Small intestine (tissue), 7 donors: ENCODE data around the gene CNTNAP3. TPM values are rescaled to one million over a fixed set of nuclear protein-coding genes. Genes with fewer than 3 reads are reported as not detected.
"Not testable (repeated sequence)": the region's sequence is repeated elsewhere in the genome, so short reads cannot be mapped to it uniquely, and the experiment has no call there.

ENCODE experiments used
- DNase-seq, 2 donors: peaks; one replicate each; pipeline versions ENCODE4 v3.0.0 to v3.0.0-alpha.2; 2013
- FAIRE-seq: peaks from 2 replicates; lab custom pipeline; 2012; peaks lifted over from hg19 to GRCh38; lab: Jason Lieb, UNC
- H3K27ac ChIP-seq, 3 donors: one replicate each; pipeline ENCODE4 v1.5.1; 2013; ENCODE audit warnings: low read length in 2 of 3, mild to moderate bottlenecking in 2 of 3, control low read depth in 1 of 3, inconsistent platforms in 1 of 3, low read depth in 1 of 3, moderate library complexity in 1 of 3
- H3K27me3 ChIP-seq, 3 donors: one replicate each; pipeline ENCODE4 v1.6.1; 2013; ENCODE audit warnings: low read length in 3 of 3, inconsistent platforms in 1 of 3; ENCODE audit not compliant: control insufficient read depth in 3 of 3, insufficient read depth in 3 of 3
- H3K36me3 ChIP-seq, 3 donors: one replicate each; pipeline ENCODE4 v1.6.1; 2013; ENCODE audit warnings: low read length in 3 of 3, inconsistent platforms in 1 of 3, low read depth in 1 of 3, mild to moderate bottlenecking in 1 of 3, moderate library complexity in 1 of 3; ENCODE audit not compliant: control insufficient read depth in 3 of 3, insufficient read depth in 2 of 3
- H3K4me1 ChIP-seq, 3 donors: one replicate each; pipeline ENCODE4 v1.6.1; 2013; ENCODE audit warnings: low read length in 2 of 3, inconsistent platforms in 1 of 3, low read depth in 1 of 3, mild to moderate bottlenecking in 1 of 3, moderate library complexity in 1 of 3; ENCODE audit not compliant: control insufficient read depth in 3 of 3, insufficient read depth in 2 of 3
- H3K4me3 ChIP-seq, 3 donors: one replicate each; pipeline ENCODE4 v1.5.1; 2013; ENCODE audit warnings: low read length in 3 of 3, control low read depth in 1 of 3, inconsistent platforms in 1 of 3, low read depth in 1 of 3, mild to moderate bottlenecking in 1 of 3, moderate library complexity in 1 of 3
- H3K9me3 ChIP-seq, 2 donors: one replicate each; pipeline ENCODE4 v1.6.1; 2013; ENCODE audit warnings: low read depth in 1 of 2, low read length in 1 of 2; ENCODE audit not compliant: control insufficient read depth in 2 of 2, insufficient read depth in 1 of 2
- WGBS, 3 donors: extraction: QIAGEN DNeasy Blood & Tissue Kit; methylation state at CpG; one replicate each; pipeline ENCODE4 v1.1.7; 2013; 5-methylcytosine and 5-hydroxymethylcytosine counted together
- polyA plus RNA-seq, 4 donors: library from polyadenylated mRNA; stranded (reverse) in 3 of 4; unstranded in 1 of 4; fragments of 200-250 nt in 3 of 4; fragments of 120-200 nt in 1 of 4; gene quantifications; one replicate each; pipeline versions ENCODE4 v1.2.1 to v1.2.3, GENCODE V29; 2013
- donor health status: healthy with polysubstance abuse.
- donor health status: control.
- donor health status: control.
- donor health status: Bipolar disorder and iron deficiency.
- donor health status: healthy.

CNTNAP3 gene
- polyA plus RNA-seq, 4 donors = 0.86 to 1.6 TPM; not detected in 2

DNA sequence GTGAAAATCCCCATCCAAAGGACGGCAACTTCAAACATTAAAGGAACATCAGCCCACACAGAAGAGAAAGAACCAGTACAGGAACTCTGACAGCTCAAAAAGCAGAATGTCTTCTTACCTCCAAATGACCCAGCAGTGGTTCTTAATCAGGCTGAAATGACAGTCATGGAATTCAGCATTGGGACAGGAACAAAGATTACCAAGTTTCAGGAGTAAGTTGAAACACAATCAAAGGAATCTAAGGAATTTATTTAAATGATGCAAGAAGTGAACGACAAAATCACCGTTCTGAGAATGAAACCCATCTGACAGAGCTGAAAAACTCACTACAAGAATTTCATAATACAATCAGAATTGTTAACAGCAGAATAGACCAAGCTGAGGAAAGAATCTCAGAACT is 241.1 kb downstream of the CNTNAP3 start:
- H3K36me3 ChIP-seq, H3K4me1 ChIP-seq, H3K9me3 ChIP-seq, DNase-seq, H3K27me3 ChIP-seq, H3K4me3 ChIP-seq, H3K27ac ChIP-seq, FAIRE-seq: not testable (repeated sequence)
- WGBS, 3 donors = 61 to 72% (median 62%) methylated on average over 3 of the region's 3 CpGs

DNA sequence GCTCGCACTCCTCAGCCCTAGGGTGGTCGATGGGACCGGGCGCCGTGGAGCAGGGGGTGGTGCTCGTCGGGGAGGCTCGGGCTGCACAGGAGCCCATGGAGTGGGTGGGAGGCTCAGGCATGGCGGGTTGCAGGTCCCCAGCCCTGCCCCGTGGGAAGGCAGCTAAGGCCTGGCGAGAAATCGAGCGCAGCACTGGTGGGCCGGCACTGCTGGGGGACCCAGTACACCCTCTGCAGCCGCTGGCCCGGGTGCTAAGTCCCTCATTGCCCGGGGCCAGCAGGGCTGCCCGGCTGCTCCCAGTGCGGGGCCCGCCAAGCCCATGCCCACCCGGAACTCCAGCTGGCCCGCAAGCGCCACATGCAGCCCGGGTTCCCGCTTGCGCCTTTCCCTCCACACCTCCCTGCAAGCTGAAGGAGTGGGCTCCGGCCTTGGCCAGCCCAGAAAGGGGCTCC is 245.6 kb downstream of the CNTNAP3 start:
- H3K4me1 ChIP-seq, DNase-seq, H3K27ac ChIP-seq, H3K9me3 ChIP-seq, H3K36me3 ChIP-seq, H3K27me3 ChIP-seq, FAIRE-seq, H3K4me3 ChIP-seq: not testable (repeated sequence)
- WGBS, 3 donors = 91 to 96% (median 91%) methylated on average over 27 of the region's 27 CpGs

DNA sequence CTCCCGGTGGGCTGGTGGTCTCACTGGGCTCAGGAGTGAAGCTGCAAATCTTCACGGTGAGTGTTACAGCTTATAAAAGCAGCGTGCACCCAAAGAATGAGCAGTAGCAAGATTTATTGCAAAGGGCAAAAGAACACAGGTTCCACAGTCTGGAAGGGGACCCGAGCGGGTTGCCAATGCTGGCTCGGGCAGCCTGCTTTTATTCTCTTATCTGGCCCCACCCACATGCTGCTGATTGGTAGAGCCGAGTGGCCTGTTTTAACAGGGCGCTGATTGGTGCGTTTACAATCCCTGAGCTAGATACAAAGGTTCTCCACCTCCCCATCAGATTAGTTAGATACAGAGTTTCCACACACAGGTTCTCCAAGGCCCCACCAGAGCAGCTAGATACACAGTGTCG is 246.2 kb downstream of the CNTNAP3 start:
- DNase-seq, H3K36me3 ChIP-seq, H3K4me3 ChIP-seq, H3K9me3 ChIP-seq, H3K4me1 ChIP-seq, FAIRE-seq, H3K27me3 ChIP-seq, H3K27ac ChIP-seq: not testable (repeated sequence)
- 81 to 91% (median 85%) methylated on average over 10 of the region's 10 CpGs for WGBS, 3 donors

DNA sequence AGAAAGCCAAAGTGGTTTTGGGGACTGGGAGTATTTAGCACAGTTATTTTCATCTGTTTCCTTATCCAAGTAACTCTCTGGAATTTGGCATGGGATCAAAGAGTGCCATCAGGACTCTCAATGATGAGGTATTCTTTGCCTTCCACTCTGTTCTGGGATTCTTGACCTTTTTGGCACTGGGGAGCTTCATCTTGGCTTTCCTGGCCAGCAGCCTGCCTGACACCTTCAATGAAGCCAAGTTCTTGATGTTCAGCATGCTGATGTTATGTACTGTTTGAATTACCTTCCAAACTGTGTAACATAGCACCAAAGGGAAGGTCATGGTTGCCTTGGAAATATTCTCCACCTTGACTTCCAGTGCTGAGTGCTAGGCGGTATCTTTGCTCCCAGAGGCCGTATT is 248.8 kb downstream of the CNTNAP3 start:
- not testable (repeated sequence) for H3K9me3 ChIP-seq, H3K4me3 ChIP-seq, H3K27ac ChIP-seq, H3K27me3 ChIP-seq, FAIRE-seq, H3K4me1 ChIP-seq, DNase-seq, H3K36me3 ChIP-seq
- 60 to 74% (median 73%) methylated on average over 2 of the region's 2 CpGs for WGBS, 3 donors

DNA sequence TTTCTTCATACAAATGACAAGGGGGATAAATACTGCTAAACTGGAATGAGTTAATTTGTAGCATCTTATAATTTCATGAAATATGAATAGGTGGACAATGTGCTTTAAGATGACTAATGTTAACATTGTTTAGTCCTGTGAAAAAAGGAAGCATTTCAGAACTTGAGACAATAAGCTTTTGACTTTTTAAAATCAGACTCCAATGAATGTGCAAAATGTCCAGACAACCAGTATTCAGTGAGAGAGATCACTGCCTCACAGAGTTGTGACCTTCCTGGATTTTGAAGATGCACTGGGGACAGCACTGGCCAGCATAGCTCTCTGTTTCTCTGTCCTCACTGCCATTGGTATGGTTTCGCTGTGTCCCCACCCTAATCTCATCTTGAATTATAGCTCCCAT is 249.7 kb downstream of the CNTNAP3 start:
- not testable (repeated sequence) for H3K36me3 ChIP-seq, FAIRE-seq, H3K4me3 ChIP-seq, H3K4me1 ChIP-seq, H3K27me3 ChIP-seq, H3K27ac ChIP-seq, DNase-seq, H3K9me3 ChIP-seq
- WGBS, 3 donors = 89 to 96% (median 91%) methylated on average over 1 of the region's 1 CpG

DNA sequence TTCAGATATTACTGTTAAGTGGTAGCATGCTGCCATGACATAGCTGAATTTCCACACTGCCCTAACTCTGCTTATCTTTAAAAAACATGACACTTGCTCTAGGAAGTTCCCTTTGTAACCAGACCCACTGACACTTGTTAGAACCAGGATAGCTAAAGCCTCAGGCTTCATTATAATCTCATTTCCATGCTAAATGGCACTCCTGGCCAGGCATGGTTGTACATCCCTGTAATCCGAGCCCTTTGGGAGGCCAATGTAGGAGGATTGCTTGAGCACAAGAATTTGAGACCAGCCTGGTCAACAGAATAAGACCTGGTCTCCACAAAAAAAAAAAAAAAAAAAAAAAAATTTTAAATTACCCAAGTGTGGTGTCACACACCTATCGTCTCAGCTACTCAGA is 254.1 kb downstream of the CNTNAP3 start:
- 81 to 94% (median 89%) methylated on average over 2 of the region's 2 CpGs for WGBS, 3 donors
- FAIRE-seq = not testable (repeated sequence)

DNA sequence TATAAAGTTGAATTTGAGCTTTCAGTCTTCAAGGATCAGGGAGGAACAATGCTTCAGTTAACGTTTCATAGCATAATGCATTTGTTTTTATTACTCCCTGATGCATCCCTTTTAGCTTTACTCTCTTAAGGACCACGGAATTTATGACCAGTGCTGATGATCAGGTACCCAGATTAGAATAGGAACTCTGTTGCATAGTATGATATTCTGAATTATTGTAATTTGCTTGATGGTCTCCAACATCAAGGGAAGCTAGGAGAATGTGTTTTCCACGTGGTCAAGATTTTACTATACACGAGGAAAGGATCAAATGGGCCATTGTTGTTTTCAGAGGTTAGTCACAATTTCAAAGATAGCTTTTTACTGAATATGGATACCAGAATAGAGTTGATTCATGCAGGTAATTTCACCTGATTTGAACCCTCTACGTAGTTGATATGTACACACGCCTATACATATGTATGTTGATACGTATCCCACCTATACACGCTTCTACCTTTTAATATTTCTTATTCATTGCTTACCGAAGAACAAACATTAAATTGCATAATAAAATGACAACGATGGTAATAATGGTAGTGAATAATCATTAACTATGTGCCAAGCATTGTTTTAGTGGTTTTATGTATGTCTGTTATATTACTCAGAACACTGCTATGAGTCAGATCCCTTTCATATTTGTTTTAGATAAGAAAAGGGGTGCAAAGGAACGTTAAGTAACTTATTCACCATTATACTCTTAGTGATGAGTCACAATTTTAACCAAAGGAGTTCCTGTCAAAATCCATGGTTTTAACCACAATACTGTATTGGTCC is 257.6 kb downstream of the CNTNAP3 start:
- not testable (repeated sequence) for H3K27ac ChIP-seq, H3K4me1 ChIP-seq, H3K36me3 ChIP-seq, H3K4me3 ChIP-seq, H3K9me3 ChIP-seq, H3K27me3 ChIP-seq
- 17 to 64% (median 22%) methylated on average over 7 of the region's 11 CpGs for WGBS, 3 donors
- DNase-seq (peak; percentile 82 to 91), FAIRE-seq (peak; percentile 68)

More for the DNA sequence above, 254.1 kb downstream of the CNTNAP3 start:
- not testable (repeated sequence) for H3K4me1 ChIP-seq, H3K4me3 ChIP-seq, H3K27ac ChIP-seq, H3K36me3 ChIP-seq, H3K9me3 ChIP-seq, DNase-seq, H3K27me3 ChIP-seq

DNA sequence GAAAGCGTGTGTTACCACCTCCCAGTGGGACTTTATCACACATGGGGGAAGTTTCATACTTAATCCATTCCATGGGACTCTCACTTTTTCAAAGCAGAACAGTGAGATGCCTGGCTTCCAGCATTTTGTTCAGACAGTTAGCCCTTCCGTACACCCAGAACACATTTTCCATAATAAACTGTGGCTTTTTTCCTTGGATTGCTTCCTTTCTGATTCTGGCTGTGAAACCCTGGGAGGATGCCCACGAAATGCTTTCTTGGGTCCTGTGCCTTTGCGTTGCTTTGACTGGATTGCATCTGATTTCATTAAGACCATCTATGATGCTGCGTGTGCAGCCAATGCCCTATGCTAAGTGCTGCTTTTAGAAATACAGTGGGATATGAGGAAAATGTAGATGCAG is 259.1 kb downstream of the CNTNAP3 start:
- not testable (repeated sequence) for H3K4me1 ChIP-seq, FAIRE-seq, DNase-seq, H3K36me3 ChIP-seq, H3K9me3 ChIP-seq, H3K27ac ChIP-seq, H3K27me3 ChIP-seq, H3K4me3 ChIP-seq
- WGBS, 3 donors = 89 to 91% (median 91%) methylated on average over 4 to 5 of the region's 5 CpGs
